Cerebellar nuclear complex (tissue), 1 donor: Measurements from ENCODE around the gene CSRP2.

Source experiments
- DNase-seq, 2 experiments: peaks; one replicate each; lab custom pipeline; 2025; lab: John Stamatoyannopoulos, UW

The CSRP2 gene

DNA sequence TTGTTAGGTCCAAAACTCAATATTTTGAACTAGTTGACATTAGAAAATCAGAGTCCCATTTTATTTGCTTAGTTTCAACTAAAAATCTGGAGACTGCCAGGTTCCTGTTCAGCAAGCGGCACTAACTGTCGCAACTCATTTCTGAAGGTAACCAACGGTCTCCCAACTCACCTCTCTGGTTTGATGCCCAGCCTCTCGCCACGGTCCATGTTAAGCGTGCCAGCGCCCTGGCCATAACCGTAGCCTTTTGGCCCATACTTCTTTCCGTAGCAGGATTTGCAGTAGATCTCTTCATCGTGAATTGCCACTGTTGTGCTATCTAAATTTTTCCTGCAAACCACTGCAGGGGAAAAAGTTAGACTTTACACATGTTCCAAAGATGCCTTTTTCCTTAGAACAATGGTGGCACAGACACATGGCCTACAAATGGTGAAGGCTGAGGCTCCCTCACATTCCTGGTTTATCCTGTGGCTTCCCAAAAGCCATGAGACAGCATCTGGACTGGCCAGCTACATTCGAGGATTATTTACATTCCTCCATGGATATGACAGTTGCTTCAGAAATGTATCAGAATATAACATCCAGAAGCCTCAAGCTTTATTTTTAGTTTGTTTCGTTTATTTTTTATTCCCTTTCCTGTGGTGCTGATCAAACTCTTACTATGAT lies 15.7 kb downstream of the CSRP2 start:
- no peak for DNase-seq

DNA sequence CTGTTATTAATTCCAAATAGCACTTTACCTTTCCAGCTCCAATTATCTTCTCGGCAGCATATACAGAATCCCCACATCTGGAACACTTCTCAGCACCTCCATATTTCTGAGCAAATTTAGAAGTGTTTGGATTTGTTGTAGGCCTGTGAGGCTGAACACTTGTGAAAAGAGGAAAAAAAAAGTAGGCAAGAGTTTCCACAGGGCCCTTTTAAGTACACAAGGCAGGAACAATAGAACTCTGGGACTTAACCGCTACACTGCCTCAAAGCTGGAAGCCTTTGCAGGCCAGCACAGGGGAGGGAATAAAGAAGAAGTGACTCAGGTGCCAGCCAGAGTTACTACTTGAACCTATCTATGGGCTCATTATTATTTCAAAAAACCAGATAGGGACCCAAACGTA lies 18.6 kb downstream of the CSRP2 start:
- no peak for DNase-seq

DNA sequence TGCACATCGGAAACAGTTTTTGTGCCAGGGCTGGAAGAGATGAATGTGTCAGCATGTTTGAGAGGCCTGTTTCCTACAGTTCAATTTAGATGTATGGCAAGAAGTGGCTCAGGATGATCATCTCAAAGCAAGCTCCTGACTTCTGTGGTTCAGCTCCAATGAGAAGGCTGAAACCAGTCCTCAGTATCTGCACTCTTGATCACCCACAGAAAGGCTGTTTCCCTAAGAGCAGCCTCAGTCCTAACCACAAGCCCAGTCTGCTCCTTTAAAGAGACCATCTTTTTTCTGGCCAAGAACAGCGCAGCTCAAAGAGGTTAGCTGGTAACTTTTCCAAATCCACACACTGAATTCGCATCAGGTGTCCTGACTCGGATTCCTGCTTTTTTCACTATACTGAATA lies 19.2 kb downstream of the CSRP2 start:
- no peak for DNase-seq

GRCh38 chr12:76856018-76856644 lies 22.7 kb downstream of the CSRP2 start:
- DNase-seq: no peak

GRCh38 chr12:76855271-76855670 lies 23.5 kb downstream of the CSRP2 start:
- DNase-seq: no peak

- no peak for DNase-seq
Measured at GRCh38 chr12:76852106-76852505, 26.7 kb downstream of the CSRP2 start.

- no peak for DNase-seq
Measured at GRCh38 chr12:76848132-76848531, 30.7 kb downstream of the CSRP2 start.

- no peak for DNase-seq
Measured at GRCh38 chr12:76847260-76847659, 31.6 kb downstream of the CSRP2 start.

- DNase-seq: no peak
Measured at GRCh38 chr12:76836633-76837032, 42.2 kb downstream of the CSRP2 start.

DNA sequence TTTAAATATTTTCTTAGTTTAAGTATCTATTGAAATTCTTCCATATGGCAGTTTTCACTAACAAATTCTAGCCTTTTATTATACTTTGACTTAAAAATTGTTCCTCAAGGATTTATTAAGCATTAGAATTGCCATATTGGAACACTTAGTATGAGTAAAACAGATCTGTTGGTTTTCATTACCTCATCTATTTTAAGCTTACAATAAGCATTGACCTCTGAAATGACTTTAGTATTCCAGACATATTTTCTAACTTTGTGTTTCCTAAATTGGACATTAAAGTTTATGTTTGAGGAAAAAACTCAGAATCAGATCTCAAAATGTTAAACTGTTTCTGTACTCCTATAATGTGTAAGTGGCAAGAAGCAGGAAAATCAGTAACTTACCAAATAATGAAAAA lies 48.4 kb downstream of the CSRP2 start:
- DNase-seq: no peak

- DNase-seq: no peak
Measured at GRCh38 chr12:76820888-76821482, 57.8 kb downstream of the CSRP2 start.

GRCh38 chr12:76813972-76814371 lies 64.8 kb downstream of the CSRP2 start:
- DNase-seq: no peak

DNA sequence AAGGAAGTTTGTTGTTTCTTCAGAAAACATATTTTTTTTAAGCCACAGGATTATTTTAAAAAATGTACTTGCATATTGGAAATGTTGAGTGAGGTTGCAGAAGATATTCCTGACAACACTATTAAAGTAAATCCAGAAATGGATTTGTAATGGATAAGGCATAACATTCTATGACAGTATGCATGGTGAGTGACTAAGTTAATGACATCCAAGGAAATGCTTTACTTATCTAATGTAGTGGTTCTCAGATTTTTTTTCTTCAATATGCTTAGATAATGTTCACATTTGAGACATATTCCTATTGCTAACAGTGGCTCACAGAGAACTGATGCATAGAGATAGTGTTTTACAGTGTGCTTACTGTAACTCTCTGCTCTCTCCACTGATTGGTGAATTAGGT lies 65.6 kb downstream of the CSRP2 start:
- no peak for DNase-seq

- DNase-seq: no peak
Measured at GRCh38 chr12:76811976-76812375, 66.8 kb downstream of the CSRP2 start.

- DNase-seq: no peak
Measured at GRCh38 chr12:76810671-76811419, 68.0 kb downstream of the CSRP2 start.
